Measurements from ENCODE around the gene ISM2. TPM values are rescaled to one million over a fixed set of nuclear protein-coding genes. Genes with fewer than 3 reads are reported as not detected.

Gene ISM2
- total and polyA plus RNA-seq, 10 of the 15 experiments (the other 5 are each of a cell fraction or from before 2014, with no cell fraction given): 0.03 TPM; not detected in 9

GRCh38 chr14:77498984-77499527 is 440 bp upstream of the ISM2 start (continued):
- no peak for TF ChIP-seq JUNB (IDR thresholded peaks at IDR 0.05)
- TF ChIP-seq NR2F1 (conservative IDR thresholded peaks at IDR 0.05): peak; percentile 64; the same call in 1 of the 2 replicates

- ChIA-PET POLR2A (no interaction called here), CTCF (interaction anchor here (1.5 kb wide), 1 partner anchor 36 kb away, joined by 6 read pairs; no protein-coding TSS in a partner anchor), SMC1A (ENCODE audit: uncharacterized antibody, unreplicated experiment) (no interaction called here), RAD21 (ENCODE audit: unreplicated experiment) (no interaction called here)
- Histone ChIP-seq H3K79me2 (ENCODE audit: control insufficient read depth, insufficient read depth, low read length) (no peaks in the 10 kb centered on the region), H3K4me3 (no peak overlapping the region), H4K20me1 (ENCODE audit: control insufficient read depth, insufficient read depth) (no peaks in the 10 kb centered on the region), H3K27ac (ENCODE audit: control insufficient read depth, insufficient read depth) (no peak overlapping the region), H2AFZ (ENCODE audit: control insufficient read depth, low read depth, low read length) (no peak overlapping the region), H3K36me3 (ENCODE audit: control insufficient read depth in 2 of 2, insufficient read depth in 2 of 2, low read length in 1 of 2) (no peaks in the 10 kb centered on the region), H3K4me1 (ENCODE audit: control insufficient read depth, insufficient read depth, low read length) (peaks cover 11% of the 10 kb centered on the region), H3K9me3 (replicated peaks; ENCODE audit: control insufficient read depth, insufficient read depth, low read length) (no peaks in the 10 kb centered on the region; the same call in 2 of the 3 replicates), H3K9ac (ENCODE audit: control insufficient read depth, insufficient read depth, low read length) (no peak overlapping the region), H3K27me3 (replicated peaks in 1 of 2; ENCODE audit: control insufficient read depth in 2 of 2, insufficient read depth in 2 of 2, low read length in 1 of 2) (peaks cover 8% of the 10 kb centered on the region in 2 experiments; a peak in 3 of 4 replicates), H3K4me2 (ENCODE audit: control insufficient read depth, insufficient read depth) (no peak overlapping the region)
- ATAC-seq (no peak), FAIRE-seq (no peak), DNase-seq (ENCODE audit: low read depth, low spot score) (no peak)
- no peak for TF ChIP-seq HDAC2 (IDR thresholded peaks at IDR 0.05)
- no peak for TF ChIP-seq MYB (IDR thresholded peaks at IDR 0.05; ENCODE audit: borderline replicate concordance, low read depth, low read length)
- no peak for TF ChIP-seq IKZF2 (IDR thresholded peaks at IDR 0.05)
- no peak for TF ChIP-seq ZSCAN29 (IDR thresholded peaks at IDR 0.05)
- TF ChIP-seq MEF2A (IDR thresholded peaks at IDR 0.05; ENCODE audit: insufficient read depth, low read depth, low read length): no peak
- no peak for TF ChIP-seq CHD4 (IDR thresholded peaks at IDR 0.05)
- TF ChIP-seq TCF12 (IDR thresholded peaks at IDR 0.05; ENCODE audit: low read depth, low read length): no peak
- TF ChIP-seq GATAD2B (conservative IDR thresholded peaks at IDR 0.05; ENCODE audit: low read depth): no peak
- no peak for TF ChIP-seq SREBF2 (IDR thresholded peaks at IDR 0.05; ENCODE audit: low read length)
- no peak for TF ChIP-seq SP1 (IDR thresholded peaks at IDR 0.05; ENCODE audit: low read depth, low read length)
- no peak for TF ChIP-seq SUPT20H (IDR thresholded peaks at IDR 0.05; ENCODE audit: borderline replicate concordance, control insufficient read depth, low read depth, low read length)
- TF ChIP-seq SMARCA5 (IDR thresholded peaks at IDR 0.05): no peak
- no peak for TF ChIP-seq RB1 (IDR thresholded peaks at IDR 0.05; ENCODE audit: borderline replicate concordance)
- TF ChIP-seq NR2C1 (IDR thresholded peaks at IDR 0.05): no peak
- no peak for TF ChIP-seq JUNB (IDR thresholded peaks at IDR 0.05)
- in situ Hi-C loops (cut with MboI) (no loop called here), intact Hi-C loops (cut with micrococcal nuclease; ENCODE audit: unreplicated experiment) (no loop called here)
- 31% methylated on average over 7 of the region's 7 CpGs for WGBS (ENCODE audit: insufficient coverage, insufficient replicate concordance, low lambda C conversion rate, missing lambda C conversion rate)
- BruUV-seq (replicated peaks): no TSS peak
Observed at GRCh38 chr14:77495334-77495733, 3.3 kb downstream of the ISM2 start.
